ENCODE results near the gene ARL3.

- no peak for TF ChIP-seq POLR2AphosphoS5 (IDR thresholded peaks at IDR 0.05; ENCODE audit: low read depth, low read length)
- TF ChIP-seq, protein P1, sequence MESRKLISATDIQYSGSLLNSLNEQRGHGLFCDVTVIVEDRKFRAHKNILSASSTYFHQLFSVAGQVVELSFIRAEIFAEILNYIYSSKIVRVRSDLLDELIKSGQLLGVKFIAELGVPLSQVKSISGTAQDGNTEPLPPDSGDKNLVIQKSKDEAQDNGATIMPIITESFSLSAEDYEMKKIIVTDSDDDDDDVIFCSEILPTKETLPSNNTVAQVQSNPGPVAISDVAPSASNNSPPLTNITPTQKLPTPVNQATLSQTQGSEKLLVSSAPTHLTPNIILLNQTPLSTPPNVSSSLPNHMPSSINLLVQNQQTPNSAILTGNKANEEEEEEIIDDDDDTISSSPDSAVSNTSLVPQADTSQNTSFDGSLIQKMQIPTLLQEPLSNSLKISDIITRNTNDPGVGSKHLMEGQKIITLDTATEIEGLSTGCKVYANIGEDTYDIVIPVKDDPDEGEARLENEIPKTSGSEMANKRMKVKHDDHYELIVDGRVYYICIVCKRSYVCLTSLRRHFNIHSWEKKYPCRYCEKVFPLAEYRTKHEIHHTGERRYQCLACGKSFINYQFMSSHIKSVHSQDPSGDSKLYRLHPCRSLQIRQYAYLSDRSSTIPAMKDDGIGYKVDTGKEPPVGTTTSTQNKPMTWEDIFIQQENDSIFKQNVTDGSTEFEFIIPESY (IDR thresholded peaks at IDR 0.05; ENCODE audit: extremely low read depth, insufficient replicate concordance, low read length) = no peak
- TF ChIP-seq CTCF (IDR thresholded peaks at IDR 0.05 in 2 of 3, conservative IDR thresholded peaks at IDR 0.05 in 1 of 3; ENCODE audit: borderline replicate concordance in 1 of 3, insufficient read depth in 1 of 3, low read depth in 2 of 3, low read length in 2 of 3) = peak; percentile 62 to 98 (median 95); a peak in 5 of 6 replicates
- no peak for TF ChIP-seq EZH2phosphoT487 (IDR thresholded peaks at IDR 0.05; ENCODE audit: borderline replicate concordance)
- no peak for TF ChIP-seq POLR2A (IDR thresholded peaks at IDR 0.05; ENCODE audit: borderline replicate concordance, extremely low read depth, insufficient read depth, insufficient read length)
- no peak for TF ChIP-seq EZH2 (IDR thresholded peaks at IDR 0.05)
- no peak for TF ChIP-seq FOSL1 (IDR thresholded peaks at IDR 0.05; ENCODE audit: low read depth)
- TF ChIP-seq YY1 (IDR thresholded peaks at IDR 0.05; ENCODE audit: extremely low read depth, insufficient replicate concordance, low read depth, low read length) = no peak
- no peak for TF ChIP-seq SIN3A (IDR thresholded peaks at IDR 0.05; ENCODE audit: low read depth)
- TF ChIP-seq REST (IDR thresholded peaks at IDR 0.05; ENCODE audit: low read depth) = no peak
- TF ChIP-seq CEBPB (IDR thresholded peaks at IDR 0.05; ENCODE audit: low read depth) = no peak
- TF ChIP-seq, protein P2, sequence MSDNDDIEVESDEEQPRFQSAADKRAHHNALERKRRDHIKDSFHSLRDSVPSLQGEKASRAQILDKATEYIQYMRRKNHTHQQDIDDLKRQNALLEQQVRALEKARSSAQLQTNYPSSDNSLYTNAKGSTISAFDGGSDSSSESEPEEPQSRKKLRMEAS (IDR thresholded peaks at IDR 0.05) = no peak
- no peak for TF ChIP-seq ELF1 (IDR thresholded peaks at IDR 0.05; ENCODE audit: borderline replicate concordance, low read depth)
These were observed 35.3 kb downstream of the ARL3 start for GRCh38 chr10:102678842-102679289.

Measured in HCT116 (cell line).